LNCaP clone FGC (cell line): ENCODE results near the gene PWWP2B.

Experiments used
- DNase-seq: peaks from one replicate; pipeline ENCODE4 v3.0.0-alpha.2; 2011; ENCODE audit warnings: low read depth
- H3K4me3 ChIP-seq: 2 replicates; pipeline ENCODE4 v1.5.1; 2011; ENCODE audit warnings: mild to moderate bottlenecking, low read depth, low read length, control low read depth
- CTCF ChIP-seq: IDR thresholded peaks from 2 replicates; pipeline ENCODE4 v1.5.1; 2012; ENCODE audit warnings: mild to moderate bottlenecking; ENCODE audit not compliant: control insufficient read depth, insufficient read depth; ENCODE audit errors: extremely low read depth

The PWWP2B gene

GRCh38 chr10:132397036-132397541, at the start of gene PWWP2B:
Gene PWWP2B, plus strand, starts transcription at chr10:132397200. Its CDS starts 27 bp downstream, at chr10:132397227.
- no peak for TF ChIP-seq CTCF
- peak within 1 kb of the TSS; percentile 62 for H3K4me3 ChIP-seq
- DNase-seq, result no peak

- DNase-seq, result no peak
- no peak for TF ChIP-seq CTCF
Observed at GRCh38 chr10:132347211-132347930, 49.6 kb upstream of the PWWP2B start.

GRCh38 chr10:132347931-132348267, 49.1 kb upstream of the PWWP2B start:
- no peak for TF ChIP-seq CTCF
- H3K4me3 ChIP-seq, result no peak overlapping the region
- no peak for DNase-seq

More at GRCh38 chr10:132347211-132347930, 49.6 kb upstream of the PWWP2B start:
- no peak overlapping the region for H3K4me3 ChIP-seq

- no peak for DNase-seq
Observed at GRCh38 chr10:132349766-132350165, 47.2 kb upstream of the PWWP2B start.

GRCh38 chr10:132350391-132350790, 46.6 kb upstream of the PWWP2B start:
- DNase-seq, result no peak
- H3K4me3 ChIP-seq, result no peak overlapping the region
- no peak for TF ChIP-seq CTCF

More at GRCh38 chr10:132349766-132350165, 47.2 kb upstream of the PWWP2B start:
- no peak for TF ChIP-seq CTCF
- H3K4me3 ChIP-seq, result no peak overlapping the region

- no peak for TF ChIP-seq CTCF
- H3K4me3 ChIP-seq, result no peak overlapping the region
- no peak for DNase-seq
Observed at GRCh38 chr10:132350946-132351345, 46.1 kb upstream of the PWWP2B start.

GRCh38 chr10:132351611-132352010, 45.4 kb upstream of the PWWP2B start:
- TF ChIP-seq CTCF, result no peak
- no peak overlapping the region for H3K4me3 ChIP-seq
- DNase-seq, result no peak
